Left ventricle myocardium inferior (tissue), 1 donor: Measurements from ENCODE around the gene BRCA1. TPM values are rescaled to one million over a fixed set of nuclear protein-coding genes. Genes with fewer than 3 reads are reported as not detected.

Experiments
- DNase-seq: peaks from one replicate; pipeline ENCODE4 v3.0.0-alpha.2; 2020
- H3K27ac ChIP-seq: fragments of 200-600 bp; replicated peaks from 2 replicates; pipeline ENCODE4 v1.8.0; 2021
- H3K27me3 ChIP-seq: fragments of 200-600 bp; 2 replicates; pipeline ENCODE4 v1.8.0; 2021; ENCODE audit warnings: low read depth
- H3K36me3 ChIP-seq: fragments of 200-600 bp; 2 replicates; pipeline ENCODE4 v1.8.0; 2021
- H3K4me1 ChIP-seq: fragments of 200-600 bp; 2 replicates; pipeline ENCODE4 v1.8.0; 2021
- H3K4me3 ChIP-seq: fragments of 200-600 bp; 2 replicates; pipeline ENCODE4 v1.8.0; 2021; ENCODE audit warnings: mild to moderate bottlenecking, moderate library complexity
- H3K9me3 ChIP-seq: fragments of 200-600 bp; replicated peaks from 2 replicates; pipeline ENCODE4 v1.8.0; 2021
- CTCF ChIP-seq: fragments of 200-600 bp; IDR thresholded peaks from 2 replicates; pipeline ENCODE4 v1.8.0; 2021; ENCODE audit warnings: antibody characterized with exemption, mild to moderate bottlenecking, borderline replicate concordance
- intact Hi-C: fragments of 100-400 bp; cut with micrococcal nuclease; formaldehyde crosslinking; loops from one replicate; pipeline ENCODE4 v1.11.0; 2022
- total RNA-seq: library from RNA; stranded (reverse); fragmentation: NEBNext Ultra II Directional; extraction: Animal tissue kit (Norgen Biotek cat#: 25700); gene quantifications from one replicate; pipeline ENCODE4 v1.2.1, GENCODE V29; 2021
- donor health status: DM: no; HTN: yes; CAD: no; lungs with severe emphysema.

The BRCA1 gene
- total RNA-seq, 1 donor from 2014 or later, result 8.1 TPM

GRCh38 chr17:43021741-43022512 lies 103.2 kb downstream of the BRCA1 start, which contains the start of gene VAT1:
Gene VAT1, minus strand, starts transcription at chr17:43022385. Its CDS starts 63 bp downstream, at chr17:43022322.
- intact Hi-C loops, result no loop called here
- H3K36me3 ChIP-seq, result peaks cover 15% of the 10 kb centered on the region
- peak within 1 kb of the TSS; percentile 89 for H3K27ac ChIP-seq
- peaks cover 60% of the 10 kb centered on the region for H3K4me1 ChIP-seq
- no peaks in the 10 kb centered on the region for H3K9me3 ChIP-seq
- TF ChIP-seq CTCF, result no peak
- peak; percentile 86 for DNase-seq
- H3K4me3 ChIP-seq, result peak within 1 kb of the TSS; percentile 95
- no peaks in the 10 kb centered on the region for H3K27me3 ChIP-seq

- intact Hi-C loops, result no loop called here
- peak; percentile 65 for DNase-seq
- Histone ChIP-seq H3K27ac (peak overlapping the region; percentile 89), H3K9me3 (no peaks in the 10 kb centered on the region), H3K4me3 (peak overlapping the region; percentile 95), H3K4me1 (peaks cover 68% of the 10 kb centered on the region), H3K27me3 (no peaks in the 10 kb centered on the region), H3K36me3 (peaks cover 24% of the 10 kb centered on the region)
- TF ChIP-seq CTCF, result no peak
Measured at GRCh38 chr17:43020789-43021740, 104.1 kb downstream of the BRCA1 start.

- no peak for DNase-seq
- Histone ChIP-seq H3K4me1 (peaks cover 77% of the 10 kb centered on the region), H3K27me3 (no peaks in the 10 kb centered on the region), H3K4me3 (peak overlapping the region; percentile 95), H3K9me3 (no peaks in the 10 kb centered on the region), H3K27ac (peak overlapping the region; percentile 89), H3K36me3 (peaks cover 27% of the 10 kb centered on the region)
- intact Hi-C loops, result no loop called here
- TF ChIP-seq CTCF, result no peak
Measured at GRCh38 chr17:43020030-43020621, 105.0 kb downstream of the BRCA1 start.

- peak overlapping the region; percentile 89 for H3K27ac ChIP-seq
- peaks cover 29% of the 10 kb centered on the region for H3K36me3 ChIP-seq
- intact Hi-C loops, result no loop called here
- H3K9me3 ChIP-seq, result no peaks in the 10 kb centered on the region
- DNase-seq, result no peak
- H3K27me3 ChIP-seq, result no peaks in the 10 kb centered on the region
- TF ChIP-seq CTCF, result no peak
- H3K4me1 ChIP-seq, result peaks cover 80% of the 10 kb centered on the region
- peak overlapping the region; percentile 95 for H3K4me3 ChIP-seq
Measured at GRCh38 chr17:43019418-43019817, 105.7 kb downstream of the BRCA1 start.

GRCh38 chr17:43018932-43019331 lies 106.2 kb downstream of the BRCA1 start:
- peak overlapping the region; percentile 95 for H3K4me3 ChIP-seq

More at GRCh38 chr17:43018932-43019331, 106.2 kb downstream of the BRCA1 start:
- H3K27ac ChIP-seq, result peak overlapping the region; percentile 89
- intact Hi-C loops, result no loop called here
- DNase-seq, result no peak
- H3K9me3 ChIP-seq, result no peaks in the 10 kb centered on the region
- H3K27me3 ChIP-seq, result no peaks in the 10 kb centered on the region
- no peak for TF ChIP-seq CTCF
- H3K4me1 ChIP-seq, result peaks cover 80% of the 10 kb centered on the region
- peaks cover 32% of the 10 kb centered on the region for H3K36me3 ChIP-seq
